ENCODE measurements around the gene PM20D2. TPM values are rescaled to one million over a fixed set of nuclear protein-coding genes. Genes with fewer than 3 reads are reported as not detected.

PM20D2 gene
- total and polyA plus RNA-seq, 2 of the 13 experiments (the other 11 are each of a cell fraction or from before 2014, with no cell fraction given) = 13.3 to 26.3 TPM

DNA sequence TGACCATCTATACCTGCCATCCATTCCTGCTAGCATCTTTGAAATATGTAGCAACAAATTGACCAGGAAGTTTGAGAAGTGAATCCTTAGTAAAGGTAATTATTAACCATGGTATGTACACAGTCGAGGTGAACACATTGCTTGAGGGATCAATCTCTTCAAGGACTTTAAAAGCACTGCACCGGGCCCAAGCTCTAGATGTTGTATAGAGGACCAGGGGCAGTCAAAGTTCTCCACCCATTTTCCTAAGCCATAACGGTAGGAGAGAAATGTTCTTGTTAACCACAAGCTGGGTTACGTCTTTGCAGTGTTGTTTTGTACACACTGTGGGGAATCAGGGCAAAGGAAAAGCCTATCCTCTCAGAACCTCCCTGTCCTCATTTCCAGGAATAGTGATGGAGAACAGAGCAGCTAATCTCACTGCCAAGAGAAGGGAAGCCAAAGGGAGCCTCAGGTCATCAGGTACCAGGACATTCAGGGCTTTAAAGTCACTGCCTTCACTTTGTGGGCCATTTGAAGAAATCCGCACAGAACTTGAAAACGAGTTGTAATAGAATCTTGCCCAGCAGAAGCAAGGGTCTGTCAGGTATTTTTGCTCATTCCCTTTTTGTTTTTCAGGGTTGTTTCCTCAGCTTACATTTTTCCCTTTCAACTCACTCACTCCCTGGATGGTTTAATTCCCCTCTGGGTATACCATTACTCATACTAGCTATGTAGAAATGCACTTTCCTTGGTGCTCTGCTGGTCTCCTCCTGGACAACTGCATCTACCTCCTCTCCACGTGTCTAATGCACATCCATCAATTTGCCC lies 5.3 kb upstream of the PM20D2 start (continued):
- TF ChIP-seq EP300 (IDR thresholded peaks at IDR 0.05; ENCODE audit: low read depth in 2 of 2, low read length in 2 of 2) (peak in 1 of 2 experiments; percentile 63; a peak in 1 of 4 replicates), EP300 (CRISPR knock-in tag; IDR thresholded peaks at IDR 0.05; ENCODE audit: borderline replicate concordance) (no peak), ZNF263 (CRISPR knock-in tag; IDR thresholded peaks at IDR 0.05) (no peak), MYC (CRISPR knock-in tag; IDR thresholded peaks at IDR 0.05; ENCODE audit: borderline replicate concordance) (no peak), ZNF780A (CRISPR knock-in tag; IDR thresholded peaks at IDR 0.05) (no peak), ZMAT3 (CRISPR knock-in tag; conservative IDR thresholded peaks at IDR 0.05) (no peak), RARG (CRISPR knock-in tag; IDR thresholded peaks at IDR 0.05; ENCODE audit: low read depth) (no peak), MATR3 (CRISPR knock-in tag; IDR thresholded peaks at IDR 0.05) (no peak), ZNF446 (CRISPR knock-in tag; IDR thresholded peaks at IDR 0.05) (no peak), PRPF4 (IDR thresholded peaks at IDR 0.05; ENCODE audit: low read depth, low read length, poor library complexity, severe bottlenecking) (no peak), ZFX (CRISPR knock-in tag; IDR thresholded peaks at IDR 0.05; ENCODE audit: low read depth) (peak; percentile 44; the same call in 1 of the 2 replicates), TCF12 (IDR thresholded peaks at IDR 0.05) (no peak), TCF12 (CRISPR knock-in tag; IDR thresholded peaks at IDR 0.05) (no peak), HOXA7 (CRISPR knock-in tag; IDR thresholded peaks at IDR 0.05) (no peak), TMF1 (CRISPR knock-in tag; IDR thresholded peaks at IDR 0.05; ENCODE audit: low read depth) (no peak), RBAK (CRISPR knock-in tag; IDR thresholded peaks at IDR 0.05) (no peak), RFX5 (IDR thresholded peaks at IDR 0.05; ENCODE audit: low read depth, low read length) (no peak), ETV5 (CRISPR knock-in tag; IDR thresholded peaks at IDR 0.05; ENCODE audit: borderline replicate concordance) (peak; percentile 8; the same call in 1 of the 2 replicates), GFI1 (CRISPR knock-in tag; IDR thresholded peaks at IDR 0.05; ENCODE audit: borderline replicate concordance) (peak; percentile 72), SP2 (CRISPR knock-in tag; IDR thresholded peaks at IDR 0.05) (no peak), ZNF737 (CRISPR knock-in tag; IDR thresholded peaks at IDR 0.05; ENCODE audit: borderline replicate concordance) (no peak), ZNF552 (CRISPR knock-in tag; IDR thresholded peaks at IDR 0.05; ENCODE audit: borderline replicate concordance) (no peak), ZNF430 (CRISPR knock-in tag; IDR thresholded peaks at IDR 0.05) (no peak; the same call in 1 of the 2 replicates)
- TF ChIP-seq, protein P1, sequence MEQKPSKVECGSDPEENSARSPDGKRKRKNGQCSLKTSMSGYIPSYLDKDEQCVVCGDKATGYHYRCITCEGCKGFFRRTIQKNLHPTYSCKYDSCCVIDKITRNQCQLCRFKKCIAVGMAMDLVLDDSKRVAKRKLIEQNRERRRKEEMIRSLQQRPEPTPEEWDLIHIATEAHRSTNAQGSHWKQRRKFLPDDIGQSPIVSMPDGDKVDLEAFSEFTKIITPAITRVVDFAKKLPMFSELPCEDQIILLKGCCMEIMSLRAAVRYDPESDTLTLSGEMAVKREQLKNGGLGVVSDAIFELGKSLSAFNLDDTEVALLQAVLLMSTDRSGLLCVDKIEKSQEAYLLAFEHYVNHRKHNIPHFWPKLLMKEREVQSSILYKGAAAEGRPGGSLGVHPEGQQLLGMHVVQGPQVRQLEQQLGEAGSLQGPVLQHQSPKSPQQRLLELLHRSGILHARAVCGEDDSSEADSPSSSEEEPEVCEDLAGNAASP (CRISPR knock-in tag; IDR thresholded peaks at IDR 0.05; ENCODE audit: borderline replicate concordance) = no peak
- TF ChIP-seq, protein P2, sequence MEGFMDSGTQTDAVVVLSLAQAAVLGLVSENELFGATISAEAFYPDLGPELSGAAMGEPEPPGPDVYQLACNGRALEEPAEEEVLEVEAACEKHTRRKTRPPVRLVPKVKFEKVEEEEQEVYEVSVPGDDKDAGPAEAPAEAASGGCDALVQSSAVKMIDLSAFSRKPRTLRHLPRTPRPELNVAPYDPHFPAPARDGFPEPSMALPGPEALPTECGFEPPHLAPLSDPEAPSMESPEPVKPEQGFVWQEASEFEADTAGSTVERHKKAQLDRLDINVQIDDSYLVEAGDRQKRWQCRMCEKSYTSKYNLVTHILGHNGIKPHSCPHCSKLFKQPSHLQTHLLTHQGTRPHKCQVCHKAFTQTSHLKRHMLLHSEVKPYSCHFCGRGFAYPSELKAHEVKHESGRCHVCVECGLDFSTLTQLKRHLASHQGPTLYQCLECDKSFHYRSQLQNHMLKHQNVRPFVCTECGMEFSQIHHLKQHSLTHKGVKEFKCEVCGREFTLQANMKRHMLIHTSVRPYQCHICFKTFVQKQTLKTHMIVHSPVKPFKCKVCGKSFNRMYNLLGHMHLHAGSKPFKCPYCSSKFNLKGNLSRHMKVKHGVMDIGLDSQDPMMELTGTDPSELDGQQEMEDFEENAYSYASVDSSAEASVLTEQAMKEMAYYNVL (CRISPR knock-in tag; IDR thresholded peaks at IDR 0.05; ENCODE audit: borderline replicate concordance) = 0 out of 2 replicates have a peak, but pooled peaks have one; percentile 22
- TF ChIP-seq, protein P3, sequence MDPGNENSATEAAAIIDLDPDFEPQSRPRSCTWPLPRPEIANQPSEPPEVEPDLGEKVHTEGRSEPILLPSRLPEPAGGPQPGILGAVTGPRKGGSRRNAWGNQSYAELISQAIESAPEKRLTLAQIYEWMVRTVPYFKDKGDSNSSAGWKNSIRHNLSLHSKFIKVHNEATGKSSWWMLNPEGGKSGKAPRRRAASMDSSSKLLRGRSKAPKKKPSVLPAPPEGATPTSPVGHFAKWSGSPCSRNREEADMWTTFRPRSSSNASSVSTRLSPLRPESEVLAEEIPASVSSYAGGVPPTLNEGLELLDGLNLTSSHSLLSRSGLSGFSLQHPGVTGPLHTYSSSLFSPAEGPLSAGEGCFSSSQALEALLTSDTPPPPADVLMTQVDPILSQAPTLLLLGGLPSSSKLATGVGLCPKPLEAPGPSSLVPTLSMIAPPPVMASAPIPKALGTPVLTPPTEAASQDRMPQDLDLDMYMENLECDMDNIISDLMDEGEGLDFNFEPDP (CRISPR knock-in tag; conservative IDR thresholded peaks at IDR 0.05) = no peak
- TF ChIP-seq, protein P4, sequence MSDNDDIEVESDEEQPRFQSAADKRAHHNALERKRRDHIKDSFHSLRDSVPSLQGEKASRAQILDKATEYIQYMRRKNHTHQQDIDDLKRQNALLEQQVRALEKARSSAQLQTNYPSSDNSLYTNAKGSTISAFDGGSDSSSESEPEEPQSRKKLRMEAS (IDR thresholded peaks at IDR 0.05) = no peak

All from HepG2 (cell line).